IMR-90 (cell line): ENCODE data around the gene PNMA1. TPM values are rescaled to one million over a fixed set of nuclear protein-coding genes. Genes with fewer than 3 reads are reported as not detected.

Source experiments
- ATAC-seq: fragments of 200-7000 bp; cut with Tn5 transposase; 2 replicates; pipeline ENCODE4 v1.9.1; 2020; ENCODE audit warnings: low read depth, mild to moderate bottlenecking, moderate library complexity
- BruUV-seq: library from RNA; stranded (reverse); fragments of 400-500 nt; replicated peaks from 2 replicates; lab custom pipeline; 2021; lab: Mats Ljungman, UMichigan
- CTCF ChIA-PET: fragments of 300-600 bp; formaldehyde crosslinking; extraction: SDS; loops from one replicate; lab custom pipeline; 2021; ENCODE audit warnings: antibody characterized with exemption; lab: Yijun Ruan, JAX
- POLR2A ChIA-PET: fragments of 300-600 bp; sonication (Branson Sonifier 250); formaldehyde crosslinking; loops from one replicate; lab custom pipeline; 2022; ENCODE audit warnings: antibody characterized with exemption; ENCODE audit not compliant: unreplicated experiment; lab: Charles Lee
- DNase-seq: peaks from one replicate; pipeline ENCODE4 v3.0.0; 2013
- H2AFZ ChIP-seq: replicated peaks from 2 replicates; pipeline ENCODE3; 2013; ENCODE audit warnings: low read length, mild to moderate bottlenecking; ENCODE audit not compliant: poor library complexity
- H2AK5ac ChIP-seq: 2 replicates; pipeline ENCODE4 v1.6.1; 2013; ENCODE audit warnings: low read depth, low read length, inconsistent platforms
- H2AK9ac ChIP-seq: replicated peaks from 2 replicates; pipeline ENCODE3; 2013; ENCODE audit warnings: mild to moderate bottlenecking, low read depth, low read length, moderate library complexity; ENCODE audit not compliant: poor library complexity
- H2BK120ac ChIP-seq: 2 replicates; pipeline ENCODE4 v1.6.1; 2013; ENCODE audit warnings: low read depth, low read length, inconsistent platforms
- H2BK15ac ChIP-seq: 3 replicates; pipeline ENCODE4 v1.6.1; 2013; ENCODE audit warnings: low read depth, low read length, inconsistent platforms
- H2BK20ac ChIP-seq: 2 replicates; pipeline ENCODE4 v1.6.1; 2013; ENCODE audit warnings: low read depth, mild to moderate bottlenecking, inconsistent platforms, low read length, moderate library complexity
- H2BK5ac ChIP-seq: 2 replicates; pipeline ENCODE4 v1.6.1; 2013; ENCODE audit warnings: mild to moderate bottlenecking, low read depth, low read length, inconsistent platforms; ENCODE audit not compliant: poor library complexity, severe bottlenecking
- H3K14ac ChIP-seq: replicated peaks from 2 replicates; pipeline ENCODE4 v1.6.1; 2013; ENCODE audit warnings: low read depth, low read length, inconsistent platforms
- H3K18ac ChIP-seq: 2 replicates; pipeline ENCODE4 v1.6.1; 2013; ENCODE audit warnings: low read depth, low read length, control low read depth
- H3K23ac ChIP-seq: 2 replicates; pipeline ENCODE4 v1.6.1; 2013; ENCODE audit warnings: low read depth, low read length, inconsistent platforms
- H3K27ac ChIP-seq: 2 replicates; pipeline ENCODE4 v1.5.1; 2013; ENCODE audit warnings: mild to moderate bottlenecking, control low read depth, low read length; ENCODE audit not compliant: insufficient read depth
- H3K27me3 ChIP-seq: 2 replicates; pipeline ENCODE4 v1.6.1; 2013; ENCODE audit warnings: low read length; ENCODE audit not compliant: control insufficient read depth, insufficient read depth
- H3K36me3 ChIP-seq: 2 replicates; pipeline ENCODE4 v1.6.1; 2013; ENCODE audit warnings: low read length, mixed read lengths; ENCODE audit not compliant: control insufficient read depth, insufficient read depth
- H3K4ac ChIP-seq: 2 replicates; pipeline ENCODE4 v1.6.1; 2013; ENCODE audit warnings: low read depth, low read length, inconsistent platforms
- H3K4me1 ChIP-seq: 2 replicates; pipeline ENCODE4 v1.6.1; 2013; ENCODE audit warnings: low read length, mixed read lengths; ENCODE audit not compliant: control insufficient read depth, insufficient read depth
- H3K4me2 ChIP-seq: 2 replicates; pipeline ENCODE4 v1.6.1; 2013; ENCODE audit warnings: low read depth, mild to moderate bottlenecking, control low read depth, low read length, moderate library complexity
- H3K4me3 ChIP-seq: 2 replicates; pipeline ENCODE4 v1.5.1; 2013; ENCODE audit warnings: low read depth, mild to moderate bottlenecking, control low read depth, low read length, moderate library complexity; ENCODE audit not compliant: insufficient read depth
- H3K56ac ChIP-seq: 2 replicates; pipeline ENCODE4 v1.6.1; 2013; ENCODE audit warnings: low read length, inconsistent platforms; ENCODE audit not compliant: insufficient read depth; ENCODE audit errors: extremely low read depth
- H3K79me1 ChIP-seq, 2 experiments: 2 replicates each; pipeline ENCODE4 v1.6.1; 2013; ENCODE audit warnings: low read length in 2 of 2, inconsistent platforms in 1 of 2, low read depth in 1 of 2
- H3K9ac ChIP-seq: 2 replicates; pipeline ENCODE4 v1.6.1; 2013; ENCODE audit warnings: low read depth, low read length, control low read depth
- H3K9me1 ChIP-seq: 2 replicates; pipeline ENCODE4 v1.6.1; 2013; ENCODE audit warnings: low read length, inconsistent platforms; ENCODE audit not compliant: insufficient read depth
- H3K9me3 ChIP-seq: 2 replicates; pipeline ENCODE4 v1.6.1; 2013; ENCODE audit warnings: low read length; ENCODE audit not compliant: control insufficient read depth, insufficient read depth
- H4K20me1 ChIP-seq: 2 replicates; pipeline ENCODE4 v1.6.1; 2013; ENCODE audit warnings: low read length, inconsistent platforms; ENCODE audit not compliant: insufficient read depth
- H4K5ac ChIP-seq: 2 replicates; pipeline ENCODE4 v1.6.1; 2013; ENCODE audit warnings: mild to moderate bottlenecking, low read depth, low read length, control low read depth
- H4K8ac ChIP-seq, 2 experiments: 2 replicates each; pipeline ENCODE4 v1.6.1; 2013; ENCODE audit warnings: low read depth in 2 of 2, low read length in 2 of 2, control low read depth in 1 of 2, inconsistent platforms in 1 of 2
- H4K91ac ChIP-seq: 2 replicates; pipeline ENCODE4 v1.6.1; 2013; ENCODE audit warnings: low read depth, low read length, inconsistent platforms; ENCODE audit not compliant: insufficient read depth
- BHLHE40 ChIP-seq: fragments of 150-350 bp; IDR thresholded peaks from 2 replicates; pipeline ENCODE4 v1.6.1; 2016; ENCODE audit warnings: mild to moderate bottlenecking, low read depth, low read length
- CEBPB ChIP-seq: IDR thresholded peaks from 2 replicates; pipeline ENCODE4 v1.6.1; 2012; ENCODE audit warnings: low read depth, low read length, improper control_type of control experiment
- CHD1 ChIP-seq: IDR thresholded peaks from 2 replicates; pipeline ENCODE4 v1.6.1; 2012; ENCODE audit warnings: low read depth, low read length, improper control_type of control experiment
- CTCF ChIP-seq: conservative IDR thresholded peaks from 2 replicates; pipeline ENCODE4 v1.5.1; 2012; ENCODE audit warnings: mild to moderate bottlenecking, low read depth, low read length, improper control_type of control experiment
- ELK1 ChIP-seq: fragments of 150-350 bp; IDR thresholded peaks from 2 replicates; pipeline ENCODE4 v1.6.1; 2016; ENCODE audit warnings: low read depth, mild to moderate bottlenecking, low read length, moderate library complexity, borderline replicate concordance
- FOS ChIP-seq: fragments of 150-350 bp; IDR thresholded peaks from 2 replicates; pipeline ENCODE4 v1.6.1; 2016; ENCODE audit warnings: low read depth, low read length
- MAFK ChIP-seq: IDR thresholded peaks from 2 replicates; pipeline ENCODE4 v1.6.1; 2012; ENCODE audit warnings: low read depth, low read length, improper control_type of control experiment
- MAZ ChIP-seq: IDR thresholded peaks from 2 replicates; pipeline ENCODE4 v1.6.1; 2012; ENCODE audit warnings: low read depth, mild to moderate bottlenecking, low read length, improper control_type of control experiment, moderate library complexity, borderline replicate concordance
- MXI1 ChIP-seq: IDR thresholded peaks from 2 replicates; pipeline ENCODE4 v1.6.1; 2012; ENCODE audit warnings: low read depth, mild to moderate bottlenecking, low read length, moderate library complexity, borderline replicate concordance
- NFE2L2 ChIP-seq: fragments of 150-350 bp; IDR thresholded peaks from 2 replicates; pipeline ENCODE4 v1.6.1; 2016; ENCODE audit warnings: low read depth, mild to moderate bottlenecking, low read length
- POLR2A ChIP-seq: IDR thresholded peaks from 2 replicates; pipeline ENCODE4 v1.6.1; 2012; ENCODE audit warnings: mild to moderate bottlenecking, low read depth, low read length
- RAD21 ChIP-seq: IDR thresholded peaks from 2 replicates; pipeline ENCODE4 v1.6.1; 2012; ENCODE audit warnings: low read length, improper control_type of control experiment
- RCOR1 ChIP-seq: IDR thresholded peaks from 2 replicates; pipeline ENCODE4 v1.6.1; 2012; ENCODE audit warnings: mild to moderate bottlenecking, low read length, improper control_type of control experiment; ENCODE audit not compliant: insufficient replicate concordance
- RFX5 ChIP-seq: IDR thresholded peaks from 2 replicates; pipeline ENCODE4 v1.8.0; 2012; ENCODE audit warnings: low read depth, mild to moderate bottlenecking, low read length, moderate library complexity
- SMC3 ChIP-seq: fragments of 150-350 bp; IDR thresholded peaks from 2 replicates; pipeline ENCODE4 v1.6.1; 2016; ENCODE audit warnings: low read depth, mild to moderate bottlenecking, antibody characterized with exemption, low read length, moderate library complexity
- USF2 ChIP-seq: fragments of 150-350 bp; IDR thresholded peaks from 2 replicates; pipeline ENCODE4 v1.6.1; 2017; ENCODE audit warnings: mild to moderate bottlenecking, antibody characterized with exemption, low read length, low read depth
- WGBS, 2 experiments: methylation state at CpG; one replicate each; pipeline versions ENCODE4 v1.1.5 to v1.1.7; 2013; ENCODE audit warnings: missing lambda C conversion rate in 2 of 2; ENCODE audit not compliant: insufficient read length in 1 of 2; ENCODE audit errors: extremely low coverage in 2 of 2; 5-methylcytosine and 5-hydroxymethylcytosine counted together
- dilution Hi-C: fragments of 300-500 bp; cut with HindIII; formaldehyde crosslinking; loops from one replicate; pipeline ENCODE4 v1.14.3; 2018; ENCODE audit warnings: low sequenced_read_pairs; ENCODE audit not compliant: unreplicated experiment
- in situ Hi-C: fragments of 300-500 bp; cut with MboI; formaldehyde crosslinking; loops from 3 replicates; pipeline ENCODE4 v1.14.3; 2019; ENCODE audit warnings: low sequenced_read_pairs, inconsistent platforms, mixed read lengths
- intact Hi-C: fragments of 100-400 bp; cut with micrococcal nuclease; formaldehyde crosslinking; loops from 2 replicates; pipeline ENCODE4 v1.10.0; 2022
- polyA plus RNA-seq, 3 experiments: library from polyadenylated mRNA; depleted of rRNA; stranded (reverse); fragments of >200 nt; gene quantifications; 2 replicates each; pipeline ENCODE4 v1.2.3, GENCODE V29; 2012; ENCODE audit warnings: low replicate concordance in 1 of 3
- total RNA-seq: library from RNA; depleted of rRNA; stranded (reverse); fragments of >200 nt; gene quantifications from 2 replicates; pipeline ENCODE4 v1.2.3, GENCODE V29; 2012

Gene PNMA1
- total and polyA plus RNA-seq, 2 of the 4 experiments (the other 2 are of a cell fraction): 6.5 to 28.2 TPM

GRCh38 chr14:73739174-73739898 lies 25.2 kb upstream of the PNMA1 start:
- POLR2A ChIA-PET: no interaction called here

More at GRCh38 chr14:73739174-73739898, 25.2 kb upstream of the PNMA1 start:
- no peak overlapping the region for H3K4ac ChIP-seq
- H3K27me3 ChIP-seq: no peaks in the 10 kb centered on the region
- H2AK5ac ChIP-seq: no peak overlapping the region
- H4K5ac ChIP-seq: no peak overlapping the region
- ATAC-seq: no peak
- H2BK15ac ChIP-seq: no peak overlapping the region
- no peak overlapping the region for H2BK5ac ChIP-seq
- H2BK120ac ChIP-seq: no peak overlapping the region
- H3K4me2 ChIP-seq: no peak overlapping the region
- H3K18ac ChIP-seq: no peak overlapping the region
- no peak overlapping the region for H3K4me3 ChIP-seq
- H3K27ac ChIP-seq: no peak overlapping the region
- H3K36me3 ChIP-seq: peaks cover 28% of the 10 kb centered on the region
- no peak overlapping the region for H4K8ac ChIP-seq
- dilution Hi-C loops: no loop called here
- H3K9me1 ChIP-seq: peaks cover 31% of the 10 kb centered on the region
- WGBS, 2 experiments: 91% methylated on average over 6 of the region's 21 CpGs; no CpG with 5 or more reads in 1 of the 2 experiments
- H4K91ac ChIP-seq: no peak overlapping the region
- no peak overlapping the region for H3K23ac ChIP-seq
- peaks cover 38% of the 10 kb centered on the region for H3K4me1 ChIP-seq
- BruUV-seq: TSS peak; percentile 82
- H4K20me1 ChIP-seq: peaks cover 72% of the 10 kb centered on the region
- no peak overlapping the region for H2AFZ ChIP-seq
- no peak overlapping the region for H3K14ac ChIP-seq
- no peak overlapping the region for H3K56ac ChIP-seq
- intact Hi-C loops: no loop called here
- H3K79me1 ChIP-seq: peaks cover 34 to 88% of the 10 kb centered on the region in 2 experiments
- DNase-seq: no peak
- H3K9me3 ChIP-seq: no peaks in the 10 kb centered on the region
- CTCF ChIA-PET: no interaction called here
- H2AK9ac ChIP-seq: no peak overlapping the region
- H2BK20ac ChIP-seq: no peak overlapping the region
- no peak for TF ChIP-seq MAFK
- no peak for TF ChIP-seq CEBPB
- TF ChIP-seq CHD1: no peak
- TF ChIP-seq MXI1: no peak
- TF ChIP-seq POLR2A: no peak
- no peak for TF ChIP-seq CTCF
- TF ChIP-seq USF2: no peak
- TF ChIP-seq MAZ: no peak
- no peak for TF ChIP-seq RAD21
- TF ChIP-seq NFE2L2: no peak
- TF ChIP-seq FOS: no peak
- no peak for TF ChIP-seq RFX5
- no peak for TF ChIP-seq ELK1
- no peak for TF ChIP-seq SMC3
- no peak for TF ChIP-seq RCOR1
- no peak for TF ChIP-seq BHLHE40
- H3K9ac ChIP-seq: no peak overlapping the region
- in situ Hi-C loops: no loop called here
